EL (cell line): ENCODE measurements around the gene SCN9A.

Experiments used
- DNase-seq: peaks from one replicate; pipeline ENCODE4 v3.0.0-alpha.2; 2016

SCN9A gene

GRCh38 chr2:166167449-166167848 is 208.3 kb downstream of the SCN9A start:
- DNase-seq: peak; percentile 67

- no peak for DNase-seq
Observed at GRCh38 chr2:166163775-166164174, 212.0 kb downstream of the SCN9A start.

- DNase-seq: peak; percentile 23
Observed at GRCh38 chr2:166158546-166158945, 217.2 kb downstream of the SCN9A start.

- no peak for DNase-seq
Observed at GRCh38 chr2:166157578-166157977, 218.2 kb downstream of the SCN9A start.

GRCh38 chr2:166156985-166157490 is 218.7 kb downstream of the SCN9A start:
- no peak for DNase-seq

DNA sequence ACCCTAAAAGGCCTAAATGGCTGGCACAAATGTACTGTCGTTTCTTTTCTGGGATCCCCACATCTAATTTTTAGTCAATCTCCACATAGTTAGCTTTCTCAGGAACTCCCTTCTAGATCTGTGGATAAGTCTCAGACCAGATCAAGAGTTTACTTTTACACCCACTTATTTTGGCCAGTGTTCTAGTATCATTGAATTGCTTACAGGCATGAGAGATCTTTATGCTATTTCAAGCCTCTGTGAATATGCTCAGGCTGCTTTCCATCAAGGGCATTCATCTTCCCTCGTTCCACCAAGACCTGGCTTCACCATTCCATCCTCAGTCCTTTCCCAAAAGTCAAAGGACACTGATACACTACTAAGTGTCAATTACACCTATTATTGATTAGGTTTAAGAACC is 220.2 kb downstream of the SCN9A start:
- DNase-seq: no peak

- DNase-seq: no peak
Observed at GRCh38 chr2:166154685-166155338, 220.9 kb downstream of the SCN9A start.

DNA sequence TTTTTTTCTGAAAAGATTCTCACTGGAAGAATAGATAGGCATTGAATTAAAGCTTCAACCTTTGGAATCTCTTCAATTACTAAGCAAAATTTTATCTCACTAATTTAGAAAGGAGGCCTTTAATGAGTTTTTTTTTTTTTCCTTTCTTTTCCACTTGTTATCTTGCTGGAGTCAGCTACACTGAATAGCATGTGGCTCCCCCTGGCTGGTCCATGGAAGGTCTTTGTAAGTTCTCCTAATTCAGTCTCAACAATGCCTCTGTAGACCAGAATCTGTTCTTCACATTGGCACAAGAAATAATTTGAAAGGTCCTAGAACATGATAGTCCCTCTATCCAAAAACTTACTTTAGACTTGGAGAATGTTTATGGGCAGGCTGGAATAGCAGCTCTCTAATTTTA is 223.7 kb downstream of the SCN9A start:
- no peak for DNase-seq

DNA sequence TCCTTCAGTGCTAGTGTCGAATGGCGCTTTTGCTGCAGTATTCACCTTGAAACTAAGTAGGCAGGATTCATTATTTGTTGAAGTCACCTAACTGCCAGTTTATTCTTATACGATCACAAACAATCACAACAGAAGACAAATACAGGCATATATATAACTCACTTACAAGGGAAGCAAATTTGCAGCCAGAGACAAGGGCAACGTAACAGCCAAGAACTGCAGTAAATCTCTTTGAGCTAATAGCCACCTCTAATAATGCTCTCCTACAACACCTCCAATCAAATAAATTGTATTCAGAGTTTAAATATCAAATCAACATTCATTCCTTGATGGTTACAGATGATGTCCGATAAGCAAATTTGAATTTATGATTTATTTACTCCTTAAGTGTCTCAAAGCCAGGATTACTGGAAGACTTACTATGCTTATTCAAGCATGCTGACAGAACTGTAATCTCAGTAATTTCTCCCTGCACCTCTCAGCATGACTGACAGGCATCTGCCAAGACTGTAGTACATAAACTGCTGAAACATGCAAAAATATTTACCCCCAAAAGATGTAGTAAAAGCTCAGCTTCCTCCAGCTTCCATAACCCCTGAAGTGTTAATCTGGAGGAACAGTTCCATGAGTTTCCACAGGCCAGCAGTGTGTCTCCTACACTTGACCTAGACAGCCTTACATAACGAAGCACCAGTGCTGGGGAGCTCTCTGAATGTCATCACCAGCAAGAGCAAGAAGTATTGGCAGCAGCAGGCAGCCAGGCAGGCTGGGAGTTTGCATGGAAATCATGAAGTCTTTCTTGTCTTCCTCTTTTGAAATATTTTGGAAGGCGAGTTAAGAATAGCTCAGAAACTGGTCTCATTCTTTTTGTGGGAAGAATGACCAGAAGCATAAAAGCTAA is 227.0 kb downstream of the SCN9A start:
- DNase-seq: no peak

DNA sequence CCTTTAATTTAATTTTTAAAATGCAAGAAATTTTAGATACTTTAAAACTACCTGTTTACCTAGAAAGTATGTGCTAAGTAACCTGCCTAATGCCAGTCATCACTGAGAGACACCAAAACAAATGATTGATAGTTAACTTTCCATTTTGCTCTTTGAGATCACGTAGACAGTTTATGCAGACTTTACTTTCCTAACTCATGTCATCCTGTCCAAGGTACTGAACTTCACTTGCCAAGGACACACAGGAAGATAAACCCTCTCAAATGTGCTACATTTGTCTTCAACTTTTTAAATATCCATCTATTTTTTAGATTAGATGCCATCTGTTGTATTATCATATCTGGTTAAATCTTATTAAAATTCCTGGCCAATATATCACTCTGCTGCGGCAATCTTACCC is 227.9 kb downstream of the SCN9A start:
- DNase-seq: no peak
